Measurements from ENCODE around the gene TRABD2A. TPM values are rescaled to one million over a fixed set of nuclear protein-coding genes. Genes with fewer than 3 reads are reported as not detected.
"Not testable (repeated sequence)": the region's sequence is repeated elsewhere in the genome, so short reads cannot be mapped to it uniquely, and the experiment has no call there.

The TRABD2A gene
- total RNA-seq, 1 donor from 2014 or later = 2.0 TPM

- TF ChIP-seq CTCF (IDR thresholded peaks at IDR 0.05; ENCODE audit: unreplicated experiment) = no peak
- Mint-ChIP-seq H3K27me3 (peaks cover 59% of the 10 kb centered on the region), H3K27ac (no peak overlapping the region), H3K4me3 (ENCODE audit: low read depth) (no peak overlapping the region), H3K36me3 (ENCODE audit: insufficient read depth) (no peaks in the 10 kb centered on the region), H3K9me3 (ENCODE audit: low read depth) (no peaks in the 10 kb centered on the region), H3K4me1 (ENCODE audit: low read depth) (peaks cover 10% of the 10 kb centered on the region)
- no peak for DNase-seq (ENCODE audit: low spot score, unreplicated experiment)
Observed at GRCh38 chr2:84876369-84876768, 4.5 kb downstream of the TRABD2A start.

GRCh38 chr2:84875619-84876018 is 5.3 kb downstream of the TRABD2A start:
- not testable (repeated sequence) for H3K27ac Mint-ChIP-seq; H3K4me1 Mint-ChIP-seq (ENCODE audit: low read depth); H3K4me3 Mint-ChIP-seq (ENCODE audit: low read depth); H3K36me3 Mint-ChIP-seq (ENCODE audit: insufficient read depth); DNase-seq (ENCODE audit: low spot score, unreplicated experiment); H3K9me3 Mint-ChIP-seq (ENCODE audit: low read depth)
- H3K27me3 Mint-ChIP-seq = peaks cover 55% of the 10 kb centered on the region

DNA sequence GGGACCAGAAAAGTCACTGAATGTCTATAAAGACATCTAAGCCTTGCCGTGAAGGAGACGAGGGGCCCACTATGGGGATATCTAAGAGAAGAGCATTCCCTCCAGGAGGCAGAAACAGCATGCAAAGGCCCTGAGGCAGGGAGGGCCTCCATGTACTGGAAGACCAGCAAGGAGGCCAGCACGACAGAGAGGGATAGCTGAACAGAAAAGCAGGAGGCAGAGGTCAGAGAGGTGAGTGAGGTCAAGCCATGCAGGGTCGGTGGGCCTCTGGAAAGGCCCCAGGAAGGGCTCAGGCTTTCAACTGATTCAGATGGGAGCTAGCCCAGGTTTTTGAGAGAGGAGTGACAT is 5.7 kb downstream of the TRABD2A start:
- no peak for TF ChIP-seq CTCF (IDR thresholded peaks at IDR 0.05; ENCODE audit: unreplicated experiment)
- H3K27me3 Mint-ChIP-seq = peaks cover 53% of the 10 kb centered on the region
- peaks cover 3% of the 10 kb centered on the region for H3K4me1 Mint-ChIP-seq (ENCODE audit: low read depth)
- no peaks in the 10 kb centered on the region for H3K36me3 Mint-ChIP-seq (ENCODE audit: insufficient read depth)
- H3K27ac Mint-ChIP-seq = no peak overlapping the region
- DNase-seq (ENCODE audit: low spot score, unreplicated experiment) = no peak
- no peaks in the 10 kb centered on the region for H3K9me3 Mint-ChIP-seq (ENCODE audit: low read depth)
- H3K4me3 Mint-ChIP-seq (ENCODE audit: low read depth) = no peak overlapping the region

DNA sequence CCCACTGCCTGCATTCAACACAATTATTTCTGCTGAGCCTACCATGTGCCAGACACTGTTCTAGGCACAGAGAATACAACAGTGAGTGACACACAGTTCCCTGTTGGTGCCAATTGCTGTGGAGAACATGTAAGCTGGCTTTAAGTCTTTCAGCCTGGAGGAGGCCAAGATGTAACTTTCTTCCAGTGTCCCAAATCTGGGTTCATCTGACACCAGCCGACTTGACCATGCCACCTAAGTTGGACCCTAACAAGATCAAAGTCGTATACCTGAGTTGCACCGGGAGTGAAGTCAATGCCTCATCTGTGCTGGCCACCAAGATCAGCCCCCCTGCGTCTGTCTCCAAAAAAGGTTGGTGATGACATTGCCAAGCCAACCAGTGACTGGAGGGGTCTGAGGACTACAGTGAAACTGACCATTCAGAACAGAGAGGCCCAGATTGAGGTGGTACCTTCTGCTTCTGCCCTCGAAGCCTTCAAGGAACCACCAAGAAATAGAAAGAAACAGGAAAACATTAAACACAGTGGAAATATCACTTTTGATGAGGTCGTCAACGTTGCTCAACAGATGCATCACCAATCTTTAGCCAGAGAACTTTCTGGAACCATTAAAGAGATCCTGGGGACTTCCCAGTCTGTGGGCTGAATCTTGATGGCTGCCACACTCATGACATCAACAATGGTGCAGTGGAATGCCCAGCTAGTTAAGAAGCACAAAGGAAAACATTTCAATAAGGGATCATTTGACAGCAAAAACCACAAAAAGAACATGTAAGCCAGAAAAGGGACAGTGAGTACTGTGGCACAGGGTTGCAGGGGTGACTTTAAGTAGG is 6.3 kb downstream of the TRABD2A start:
- Mint-ChIP-seq H3K4me3 (ENCODE audit: low read depth) (no peak overlapping the region), H3K4me1 (ENCODE audit: low read depth) (no peaks in the 10 kb centered on the region), H3K27ac (no peak overlapping the region), H3K36me3 (ENCODE audit: insufficient read depth) (no peaks in the 10 kb centered on the region), H3K9me3 (ENCODE audit: low read depth) (no peaks in the 10 kb centered on the region), H3K27me3 (peaks cover 47% of the 10 kb centered on the region)
- TF ChIP-seq CTCF (IDR thresholded peaks at IDR 0.05; ENCODE audit: unreplicated experiment) = no peak
- no peak for DNase-seq (ENCODE audit: low spot score, unreplicated experiment)

DNA sequence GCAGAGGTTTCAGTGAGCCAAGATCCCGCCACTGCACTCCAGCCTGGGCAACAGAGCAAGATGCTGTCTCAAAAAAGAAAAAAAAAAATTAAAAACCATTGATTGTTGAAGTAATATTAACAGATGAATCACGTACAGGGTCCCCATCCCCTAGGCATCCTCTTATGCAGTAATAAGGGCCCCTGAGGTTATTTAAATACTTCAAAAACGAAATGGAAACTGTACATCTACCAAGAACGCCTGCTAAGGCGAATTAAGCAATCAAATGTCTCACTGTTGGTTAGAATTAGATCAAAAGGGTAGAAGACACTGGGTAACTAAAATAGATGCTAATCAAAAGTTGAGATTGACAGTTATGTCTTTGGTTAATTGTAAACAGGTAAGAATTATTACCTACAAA is 7.5 kb downstream of the TRABD2A start:
- Mint-ChIP-seq H3K27me3 (peaks cover 36% of the 10 kb centered on the region), H3K4me3 (ENCODE audit: low read depth) (no peak overlapping the region), H3K36me3 (ENCODE audit: insufficient read depth) (no peaks in the 10 kb centered on the region), H3K4me1 (ENCODE audit: low read depth) (no peaks in the 10 kb centered on the region), H3K9me3 (ENCODE audit: low read depth) (no peaks in the 10 kb centered on the region), H3K27ac (no peak overlapping the region)
- no peak for TF ChIP-seq CTCF (IDR thresholded peaks at IDR 0.05; ENCODE audit: unreplicated experiment)
- DNase-seq (ENCODE audit: low spot score, unreplicated experiment) = no peak

DNA sequence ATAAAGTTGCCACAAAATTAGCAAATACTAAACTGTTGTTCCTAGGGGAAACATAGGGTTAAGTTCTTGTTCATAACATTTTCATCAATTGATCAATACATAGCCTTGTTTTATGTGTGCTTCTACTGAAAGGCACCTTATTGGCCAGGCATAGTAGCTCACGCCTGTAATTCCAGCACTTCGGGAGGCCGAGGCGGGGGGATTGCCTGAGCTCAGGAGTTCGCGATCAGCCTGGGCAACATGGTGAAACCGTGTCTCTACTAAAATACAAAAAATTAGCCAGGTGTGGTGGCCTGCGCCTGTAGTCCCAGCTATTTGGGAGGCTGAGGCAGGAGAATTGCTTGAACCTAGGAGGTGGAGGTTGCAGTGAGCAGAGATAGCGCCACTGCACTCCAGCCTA is 8.2 kb downstream of the TRABD2A start:
- not testable (repeated sequence) for H3K4me3 Mint-ChIP-seq (ENCODE audit: low read depth); H3K9me3 Mint-ChIP-seq (ENCODE audit: low read depth); H3K4me1 Mint-ChIP-seq (ENCODE audit: low read depth); DNase-seq (ENCODE audit: low spot score, unreplicated experiment); H3K36me3 Mint-ChIP-seq (ENCODE audit: insufficient read depth); H3K27ac Mint-ChIP-seq
- peaks cover 29% of the 10 kb centered on the region for H3K27me3 Mint-ChIP-seq

All from progenitor cell of endocrine pancreas (in vitro differentiated cells).